Gastroesophageal sphincter (tissue), 4 donors: ENCODE results near the gene TNFRSF9. TPM values are rescaled to one million over a fixed set of nuclear protein-coding genes. Genes with fewer than 3 reads are reported as not detected.

Source experiments
- ATAC-seq: fragments of 150-250 bp; one replicate; pipeline ENCODE4 v1.9.1; 2016; ENCODE audit warnings: mild to moderate bottlenecking, moderate library complexity
- H3K27ac ChIP-seq, 4 donors: fragments of 200-600 bp; sonication (generic) in 3 of 4; 1 replicate in 3 of 4; 2 replicates in 1 of 4; pipeline ENCODE4 v1.5.1; 2016 to 2019
- H3K27me3 ChIP-seq: fragments of 200-600 bp; sonication (generic); one replicate; pipeline ENCODE4 v1.5.1; 2019
- H3K36me3 ChIP-seq, 2 donors: fragments of 200-600 bp; sonication (generic); one replicate each; pipeline ENCODE4 v1.5.1; 2019; ENCODE audit warnings: control low read depth in 1 of 2
- H3K4me1 ChIP-seq, 3 donors: fragments of 200-600 bp; sonication (generic); 1 replicate in 2 of 3; 2 replicates in 1 of 3; pipeline ENCODE4 v1.5.1; 2016 to 2019; ENCODE audit warnings: control low read depth in 2 of 3
- H3K4me3 ChIP-seq, 2 donors: fragments of 200-600 bp; sonication (generic); one replicate each; pipeline ENCODE4 v1.5.1; 2019; ENCODE audit warnings: mild to moderate bottlenecking in 1 of 2, moderate library complexity in 1 of 2
- H3K9me3 ChIP-seq, 3 donors: fragments of 200-600 bp; sonication (generic); one replicate each; pipeline ENCODE4 v1.5.1; 2017 to 2019; ENCODE audit warnings: control low read depth in 2 of 3
- CTCF ChIP-seq, 4 experiments: fragments of 200-600 bp in 2 of 4; fragments of 450-650 bp in 2 of 4; sonication (generic) in 1 of 4; IDR thresholded peaks; one replicate each; pipeline ENCODE4 v1.5.1; 2017 to 2019; ENCODE audit warnings: antibody characterized with exemption in 4 of 4, mild to moderate bottlenecking in 2 of 4, moderate library complexity in 2 of 4
- EP300 ChIP-seq: sonication (generic); formaldehyde crosslinking; IDR thresholded peaks from one replicate; pipeline ENCODE4 v1.6.1; 2017; ENCODE audit warnings: antibody characterized with exemption, mild to moderate bottlenecking
- POLR2A ChIP-seq, 2 donors: fragments of 450-650 bp; IDR thresholded peaks; one replicate each; pipeline ENCODE4 v1.6.1; 2017; ENCODE audit warnings: antibody characterized with exemption in 2 of 2, mild to moderate bottlenecking in 2 of 2, moderate library complexity in 1 of 2
- POLR2AphosphoS5 ChIP-seq: sonication (generic); formaldehyde crosslinking; IDR thresholded peaks from one replicate; pipeline ENCODE4 v1.6.1; 2017; ENCODE audit warnings: antibody characterized with exemption
- WGBS, 2 donors: methylation state at CpG; one replicate each; pipeline ENCODE4 v1.1.5; 2018; ENCODE audit warnings: low coverage in 1 of 2; 5-methylcytosine and 5-hydroxymethylcytosine counted together
- total RNA-seq, 4 donors: library from RNA; depleted of rRNA; stranded (reverse); fragments of >200 nt; gene quantifications; one replicate each; pipeline ENCODE4 v1.1.0, GENCODE V29; 2016

TNFRSF9 gene
- total RNA-seq, 4 donors from 2014 or later: 0.13 to 0.31 TPM; not detected in 2

DNA sequence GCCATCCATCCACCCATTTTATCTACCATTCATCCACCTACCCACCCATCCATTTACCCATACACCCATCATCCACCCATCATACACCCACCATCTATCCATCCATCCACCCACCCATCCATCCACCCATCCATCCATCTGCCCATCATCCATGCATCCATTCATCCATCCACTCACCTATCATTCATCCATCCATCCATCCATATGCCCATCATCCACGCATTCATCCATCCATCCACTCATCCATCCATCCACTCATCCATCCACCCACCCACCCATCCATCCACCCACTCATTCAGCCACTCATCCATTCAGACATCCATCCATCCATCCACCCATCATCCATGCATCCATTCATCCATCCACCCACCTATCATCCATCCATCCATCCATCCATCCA, 55.9 kb downstream of the TNFRSF9 start:
- H3K36me3 ChIP-seq: no peaks in the 10 kb centered on the region
- WGBS, 2 donors: 93 to 100% methylated on average over 1 of the region's 1 CpG
- no peaks in the 10 kb centered on the region for H3K9me3 ChIP-seq
- H3K27me3 ChIP-seq: peaks cover 45% of the 10 kb centered on the region
- H3K4me1 ChIP-seq: no peaks in the 10 kb centered on the region
- ATAC-seq: no peak
- TF ChIP-seq POLR2A (IDR thresholded peaks at IDR 0.05) (no peak), CTCF (IDR thresholded peaks at IDR 0.05) (no peak), EP300 (no peak), POLR2AphosphoS5 (no peak)
- no peak overlapping the region for H3K27ac ChIP-seq
- H3K4me3 ChIP-seq: no peak overlapping the region

- Histone ChIP-seq H3K4me1 (no peaks in the 10 kb centered on the region), H3K36me3 (no peaks in the 10 kb centered on the region), H3K9me3 (peaks cover 0 to 17% (median 0%) of the 10 kb centered on the region in 3 donors), H3K27me3 (peaks cover 6% of the 10 kb centered on the region), H3K27ac (no peak overlapping the region), H3K4me3 (no peak overlapping the region)
- 78 to 85% methylated on average over 2 to 3 of the region's 3 CpGs for WGBS, 2 donors
- no peak for ATAC-seq
- TF ChIP-seq EP300 (no peak), POLR2AphosphoS5 (no peak), POLR2A (IDR thresholded peaks at IDR 0.05) (no peak), CTCF (IDR thresholded peaks at IDR 0.05) (no peak)
Observed at GRCh38 chr1:7879228-7879627, 61.4 kb downstream of the TNFRSF9 start.

GRCh38 chr1:7878027-7878426, 62.6 kb downstream of the TNFRSF9 start:
- Histone ChIP-seq H3K9me3 (peaks cover 0 to 17% (median 0%) of the 10 kb centered on the region in 3 donors), H3K27me3 (peaks cover 6% of the 10 kb centered on the region), H3K4me1 (no peaks in the 10 kb centered on the region), H3K36me3 (no peaks in the 10 kb centered on the region), H3K27ac (no peak overlapping the region), H3K4me3 (no peak overlapping the region)
- ATAC-seq: no peak
- 45 to 50% methylated on average over 1 of the region's 1 CpG for WGBS, 2 donors
- TF ChIP-seq CTCF (IDR thresholded peaks at IDR 0.05) (no peak), EP300 (no peak)

GRCh38 chr1:7873801-7874795, 66.5 kb downstream of the TNFRSF9 start:
- Histone ChIP-seq H3K4me1 (no peaks in the 10 kb centered on the region), H3K4me3 (no peak overlapping the region), H3K27me3 (peaks cover 6% of the 10 kb centered on the region), H3K9me3 (peaks cover 0 to 17% (median 0%) of the 10 kb centered on the region in 3 donors), H3K27ac (no peak overlapping the region), H3K36me3 (no peaks in the 10 kb centered on the region)
- WGBS, 2 donors: 30 to 66% methylated on average over 4 of the region's 11 CpGs
- no peak for ATAC-seq
- TF ChIP-seq POLR2AphosphoS5 (no peak), CTCF (IDR thresholded peaks at IDR 0.05) (no peak), POLR2A (IDR thresholded peaks at IDR 0.05) (no peak), EP300 (no peak)

- Histone ChIP-seq H3K36me3 (no peaks in the 10 kb centered on the region), H3K27ac (no peak overlapping the region), H3K27me3 (peaks cover 2% of the 10 kb centered on the region), H3K9me3 (no peaks in the 10 kb centered on the region), H3K4me3 (no peak overlapping the region), H3K4me1 (no peaks in the 10 kb centered on the region)
- TF ChIP-seq POLR2A (IDR thresholded peaks at IDR 0.05) (no peak), EP300 (no peak), CTCF (IDR thresholded peaks at IDR 0.05) (no peak), POLR2AphosphoS5 (no peak)
- no peak for ATAC-seq
- WGBS, 2 donors: 61 to 68% methylated on average over 2 to 5 of the region's 6 CpGs
Observed at GRCh38 chr1:7871136-7871535, 69.5 kb downstream of the TNFRSF9 start.
